ENCODE measurements around the gene MND1. TPM values are rescaled to one million over a fixed set of nuclear protein-coding genes. Genes with fewer than 3 reads are reported as not detected.

The MND1 gene
- total RNA-seq, 1 donor from 2014 or later: 74.6 TPM

DNA sequence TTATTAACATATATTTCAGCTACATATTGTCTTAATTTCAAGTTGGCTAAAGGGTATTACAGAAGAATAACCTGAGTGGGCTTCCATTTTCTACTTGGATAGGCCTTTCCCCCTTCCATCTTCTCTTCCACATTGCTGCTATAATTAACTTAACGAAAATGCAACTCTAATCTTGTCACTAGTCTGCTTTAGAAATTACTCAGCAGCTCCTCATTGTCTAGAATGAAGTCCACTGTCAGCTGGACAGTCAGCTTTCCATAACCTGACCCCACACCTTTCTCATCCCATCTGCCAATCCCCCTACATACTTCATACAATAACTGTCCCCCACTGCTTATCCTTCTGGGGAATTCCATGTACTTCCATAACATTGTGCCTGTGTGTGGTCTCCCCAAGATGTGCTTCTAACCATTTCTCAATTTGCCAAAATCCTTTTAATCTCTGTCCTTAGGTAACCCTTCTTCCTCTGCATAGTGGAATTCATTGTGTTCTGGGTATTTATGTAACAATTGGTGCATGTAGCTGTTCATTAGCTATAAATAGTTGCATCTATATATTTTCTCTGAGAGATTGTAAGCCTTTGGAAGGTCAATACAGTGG, 4.8 kb downstream of the MND1 start:
- no peak overlapping the region for H3K4me2 ChIP-seq
- Mint-ChIP-seq H3K27me3 (ENCODE audit: insufficient read depth, low read depth) (peaks cover 5% of the 10 kb centered on the region), H3K27ac (no peak overlapping the region), H3K4me3 (no peak overlapping the region), H3K9me3 (no peaks in the 10 kb centered on the region), H3K4me1 (peaks cover 33% of the 10 kb centered on the region), H3K36me3 (peaks cover 5% of the 10 kb centered on the region)
- no peak for DNase-seq (ENCODE audit: low spot score)
- H2AFZ ChIP-seq (replicated peaks): no peak overlapping the region
- no peak overlapping the region for H3K4me3 ChIP-seq
- H3F3A ChIP-seq (ENCODE audit: low read depth): no peaks in the 10 kb centered on the region
- peaks cover 22% of the 10 kb centered on the region for H3K4me1 ChIP-seq
- no peak overlapping the region for H3K9ac ChIP-seq
- no peak overlapping the region for H3K27ac ChIP-seq
- peaks cover 4% of the 10 kb centered on the region for H4K20me1 ChIP-seq (ENCODE audit: low read depth)
- no peak for TF ChIP-seq EZH2 (IDR thresholded peaks at IDR 0.05)
- no peak for TF ChIP-seq CTCF (IDR thresholded peaks at IDR 0.05)
- TF ChIP-seq EZH2phosphoT487 (IDR thresholded peaks at IDR 0.05): no peak
- H3K27me3 ChIP-seq: no peaks in the 10 kb centered on the region
- H3K36me3 ChIP-seq: peaks cover 7% of the 10 kb centered on the region
- H3K79me2 ChIP-seq (ENCODE audit: low read depth): peaks cover 60% of the 10 kb centered on the region
- H3K9me3 ChIP-seq (ENCODE audit: low read depth): no peaks in the 10 kb centered on the region

DNA sequence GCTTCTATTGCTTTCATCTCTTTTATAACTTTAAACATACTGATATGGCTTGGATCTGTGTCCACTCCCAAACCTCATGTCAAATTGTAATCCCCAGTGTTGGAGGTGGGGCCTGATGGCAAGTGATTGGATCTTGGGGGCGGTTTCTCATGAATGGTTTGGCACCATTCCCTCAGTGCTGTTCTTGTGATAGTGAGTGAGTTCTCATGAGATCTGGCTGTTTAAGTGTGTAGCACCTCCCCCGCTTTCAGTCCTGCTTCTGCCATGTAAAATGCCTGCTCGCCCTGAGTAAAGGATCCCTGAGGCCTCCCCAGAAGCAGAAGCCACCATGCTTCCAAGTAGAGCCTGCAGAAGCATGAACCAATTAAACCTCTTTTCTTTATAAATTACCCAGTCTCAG, 17.7 kb downstream of the MND1 start:
- no peak overlapping the region for H2AFZ ChIP-seq (replicated peaks)
- no peaks in the 10 kb centered on the region for H3F3A ChIP-seq (ENCODE audit: low read depth)
- Mint-ChIP-seq H3K4me3 (no peak overlapping the region), H3K9me3 (no peaks in the 10 kb centered on the region), H3K36me3 (peaks cover 41% of the 10 kb centered on the region), H3K27ac (no peak overlapping the region), H3K4me1 (no peaks in the 10 kb centered on the region), H3K27me3 (ENCODE audit: insufficient read depth, low read depth) (no peaks in the 10 kb centered on the region)
- no peak overlapping the region for H3K27ac ChIP-seq
- H3K4me1 ChIP-seq: no peaks in the 10 kb centered on the region
- peaks cover 9% of the 10 kb centered on the region for H3K36me3 ChIP-seq
- H3K9me3 ChIP-seq (ENCODE audit: low read depth): no peaks in the 10 kb centered on the region
- H3K4me3 ChIP-seq: no peak overlapping the region
- H4K20me1 ChIP-seq (ENCODE audit: low read depth): no peaks in the 10 kb centered on the region
- H3K9ac ChIP-seq: no peak overlapping the region
- no peaks in the 10 kb centered on the region for H3K79me2 ChIP-seq (ENCODE audit: low read depth)
- DNase-seq (ENCODE audit: low spot score): no peak
- no peak overlapping the region for H3K4me2 ChIP-seq
- TF ChIP-seq EZH2 (IDR thresholded peaks at IDR 0.05) (no peak), EZH2phosphoT487 (IDR thresholded peaks at IDR 0.05) (no peak), CTCF (IDR thresholded peaks at IDR 0.05) (no peak)
- no peaks in the 10 kb centered on the region for H3K27me3 ChIP-seq

DNA sequence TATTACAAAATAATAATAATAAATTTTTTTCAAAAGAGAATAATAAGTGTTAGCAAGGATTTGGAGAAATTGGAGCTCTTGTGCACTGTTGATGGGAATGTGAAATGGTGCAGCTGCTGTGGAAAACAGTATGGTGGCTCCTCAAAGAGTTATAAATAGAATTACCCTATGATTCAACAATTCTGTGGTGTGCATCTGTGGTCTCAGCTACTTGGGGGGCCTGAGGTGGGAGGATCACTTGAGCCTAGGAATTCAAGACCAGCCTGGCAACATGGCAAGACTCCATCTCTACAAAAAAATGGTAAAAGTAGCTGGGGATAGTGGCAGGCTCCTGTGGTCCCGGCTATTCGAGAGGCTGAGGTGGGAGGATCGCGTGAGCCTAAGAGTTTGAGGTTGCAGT, 19.6 kb downstream of the MND1 start:
- Mint-ChIP-seq H3K4me3 (no peak overlapping the region), H3K9me3 (no peaks in the 10 kb centered on the region), H3K4me1 (no peaks in the 10 kb centered on the region), H3K27ac (no peak overlapping the region), H3K36me3 (peaks cover 43% of the 10 kb centered on the region), H3K27me3 (ENCODE audit: insufficient read depth, low read depth) (no peaks in the 10 kb centered on the region)
- H2AFZ ChIP-seq (replicated peaks): no peak overlapping the region
- no peak for DNase-seq (ENCODE audit: low spot score)
- H4K20me1 ChIP-seq (ENCODE audit: low read depth): no peaks in the 10 kb centered on the region
- no peaks in the 10 kb centered on the region for H3K79me2 ChIP-seq (ENCODE audit: low read depth)
- H3F3A ChIP-seq (ENCODE audit: low read depth): no peaks in the 10 kb centered on the region
- H3K4me2 ChIP-seq: no peak overlapping the region
- no peak for TF ChIP-seq CTCF (IDR thresholded peaks at IDR 0.05)
- no peak for TF ChIP-seq EZH2 (IDR thresholded peaks at IDR 0.05)
- TF ChIP-seq EZH2phosphoT487 (IDR thresholded peaks at IDR 0.05): no peak
- no peaks in the 10 kb centered on the region for H3K9me3 ChIP-seq (ENCODE audit: low read depth)
- peaks cover 9% of the 10 kb centered on the region for H3K36me3 ChIP-seq
- no peaks in the 10 kb centered on the region for H3K4me1 ChIP-seq
- no peaks in the 10 kb centered on the region for H3K27me3 ChIP-seq
- H3K9ac ChIP-seq: no peak overlapping the region
- no peak overlapping the region for H3K4me3 ChIP-seq
- H3K27ac ChIP-seq: no peak overlapping the region

Measured in neural progenitor cell (in vitro differentiated cells).